Neural cell (in vitro differentiated cells): ENCODE data around the gene EOMES.

ENCODE experiments used
- CTCF ChIP-seq: fragments of 450-650 bp; IDR thresholded peaks from 2 replicates; pipeline ENCODE4 v1.5.1; 2014; ENCODE audit warnings: antibody characterized with exemption, mild to moderate bottlenecking, moderate library complexity; ENCODE audit not compliant: poor library complexity, severe bottlenecking
- EP300 ChIP-seq: fragments of 450-650 bp; conservative IDR thresholded peaks from 2 replicates; pipeline ENCODE4 v1.6.1; 2014; ENCODE audit warnings: antibody characterized with exemption, mild to moderate bottlenecking, moderate library complexity; ENCODE audit not compliant: poor library complexity, severe bottlenecking
- EZH2 ChIP-seq: fragments of 200-600, 300-800 bp; shearing (Covaris generic), sonication (generic); IDR thresholded peaks from 2 replicates; pipeline ENCODE4 v1.6.1; 2014; ENCODE audit warnings: antibody characterized with exemption, low read length, borderline replicate concordance, mild to moderate bottlenecking; ENCODE audit not compliant: insufficient read depth, poor library complexity, severe bottlenecking
- MXI1 ChIP-seq: fragments of 450-650 bp; conservative IDR thresholded peaks from 2 replicates; pipeline ENCODE4 v1.6.1; 2014; ENCODE audit warnings: antibody characterized with exemption, mild to moderate bottlenecking; ENCODE audit not compliant: poor library complexity, severe bottlenecking
- POLR2AphosphoS5 ChIP-seq: IDR thresholded peaks from 2 replicates; pipeline ENCODE4 v1.6.1; 2012
- RAD21 ChIP-seq: fragments of 450-650 bp; conservative IDR thresholded peaks from 2 replicates; pipeline ENCODE4 v1.6.1; 2014; ENCODE audit warnings: antibody characterized with exemption, mild to moderate bottlenecking, moderate library complexity
- TAF1 ChIP-seq: IDR thresholded peaks from 2 replicates; pipeline ENCODE4 v1.6.1; 2012; ENCODE audit warnings: low read depth
- TF ChIP-seq, protein P1 (sequence below): IDR thresholded peaks from 2 replicates; pipeline ENCODE4 v1.6.1; 2012; ENCODE audit warnings: borderline replicate concordance

- TF ChIP-seq EZH2 (no peak), TAF1 (no peak), CTCF (no peak), RAD21 (no peak), POLR2AphosphoS5 (no peak), EP300 (no peak), MXI1 (no peak)
- TF ChIP-seq, protein P1, sequence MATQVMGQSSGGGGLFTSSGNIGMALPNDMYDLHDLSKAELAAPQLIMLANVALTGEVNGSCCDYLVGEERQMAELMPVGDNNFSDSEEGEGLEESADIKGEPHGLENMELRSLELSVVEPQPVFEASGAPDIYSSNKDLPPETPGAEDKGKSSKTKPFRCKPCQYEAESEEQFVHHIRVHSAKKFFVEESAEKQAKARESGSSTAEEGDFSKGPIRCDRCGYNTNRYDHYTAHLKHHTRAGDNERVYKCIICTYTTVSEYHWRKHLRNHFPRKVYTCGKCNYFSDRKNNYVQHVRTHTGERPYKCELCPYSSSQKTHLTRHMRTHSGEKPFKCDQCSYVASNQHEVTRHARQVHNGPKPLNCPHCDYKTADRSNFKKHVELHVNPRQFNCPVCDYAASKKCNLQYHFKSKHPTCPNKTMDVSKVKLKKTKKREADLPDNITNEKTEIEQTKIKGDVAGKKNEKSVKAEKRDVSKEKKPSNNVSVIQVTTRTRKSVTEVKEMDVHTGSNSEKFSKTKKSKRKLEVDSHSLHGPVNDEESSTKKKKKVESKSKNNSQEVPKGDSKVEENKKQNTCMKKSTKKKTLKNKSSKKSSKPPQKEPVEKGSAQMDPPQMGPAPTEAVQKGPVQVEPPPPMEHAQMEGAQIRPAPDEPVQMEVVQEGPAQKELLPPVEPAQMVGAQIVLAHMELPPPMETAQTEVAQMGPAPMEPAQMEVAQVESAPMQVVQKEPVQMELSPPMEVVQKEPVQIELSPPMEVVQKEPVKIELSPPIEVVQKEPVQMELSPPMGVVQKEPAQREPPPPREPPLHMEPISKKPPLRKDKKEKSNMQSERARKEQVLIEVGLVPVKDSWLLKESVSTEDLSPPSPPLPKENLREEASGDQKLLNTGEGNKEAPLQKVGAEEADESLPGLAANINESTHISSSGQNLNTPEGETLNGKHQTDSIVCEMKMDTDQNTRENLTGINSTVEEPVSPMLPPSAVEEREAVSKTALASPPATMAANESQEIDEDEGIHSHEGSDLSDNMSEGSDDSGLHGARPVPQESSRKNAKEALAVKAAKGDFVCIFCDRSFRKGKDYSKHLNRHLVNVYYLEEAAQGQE = no peak
These were observed 2.7 kb downstream of the EOMES start for GRCh38 chr3:27719314-27720003.
